ENCODE measurements around the gene TMEM273. TPM values are rescaled to one million over a fixed set of nuclear protein-coding genes. Genes with fewer than 3 reads are reported as not detected.

Gene TMEM273
- total RNA-seq, 1 donor = not detected

GRCh38 chr10:49230004-49230403, 41.8 kb upstream of the TMEM273 start:
- no peaks in the 10 kb centered on the region for H4K20me1 ChIP-seq (ENCODE audit: insufficient read depth, low read length)
- H3K79me2 ChIP-seq (ENCODE audit: insufficient read depth, low read length) = no peaks in the 10 kb centered on the region
- TF ChIP-seq, protein P1, sequence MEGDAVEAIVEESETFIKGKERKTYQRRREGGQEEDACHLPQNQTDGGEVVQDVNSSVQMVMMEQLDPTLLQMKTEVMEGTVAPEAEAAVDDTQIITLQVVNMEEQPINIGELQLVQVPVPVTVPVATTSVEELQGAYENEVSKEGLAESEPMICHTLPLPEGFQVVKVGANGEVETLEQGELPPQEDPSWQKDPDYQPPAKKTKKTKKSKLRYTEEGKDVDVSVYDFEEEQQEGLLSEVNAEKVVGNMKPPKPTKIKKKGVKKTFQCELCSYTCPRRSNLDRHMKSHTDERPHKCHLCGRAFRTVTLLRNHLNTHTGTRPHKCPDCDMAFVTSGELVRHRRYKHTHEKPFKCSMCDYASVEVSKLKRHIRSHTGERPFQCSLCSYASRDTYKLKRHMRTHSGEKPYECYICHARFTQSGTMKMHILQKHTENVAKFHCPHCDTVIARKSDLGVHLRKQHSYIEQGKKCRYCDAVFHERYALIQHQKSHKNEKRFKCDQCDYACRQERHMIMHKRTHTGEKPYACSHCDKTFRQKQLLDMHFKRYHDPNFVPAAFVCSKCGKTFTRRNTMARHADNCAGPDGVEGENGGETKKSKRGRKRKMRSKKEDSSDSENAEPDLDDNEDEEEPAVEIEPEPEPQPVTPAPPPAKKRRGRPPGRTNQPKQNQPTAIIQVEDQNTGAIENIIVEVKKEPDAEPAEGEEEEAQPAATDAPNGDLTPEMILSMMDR (IDR thresholded peaks at IDR 0.05; ENCODE audit: extremely low read depth, low read depth, low read length) = no peak

DNA sequence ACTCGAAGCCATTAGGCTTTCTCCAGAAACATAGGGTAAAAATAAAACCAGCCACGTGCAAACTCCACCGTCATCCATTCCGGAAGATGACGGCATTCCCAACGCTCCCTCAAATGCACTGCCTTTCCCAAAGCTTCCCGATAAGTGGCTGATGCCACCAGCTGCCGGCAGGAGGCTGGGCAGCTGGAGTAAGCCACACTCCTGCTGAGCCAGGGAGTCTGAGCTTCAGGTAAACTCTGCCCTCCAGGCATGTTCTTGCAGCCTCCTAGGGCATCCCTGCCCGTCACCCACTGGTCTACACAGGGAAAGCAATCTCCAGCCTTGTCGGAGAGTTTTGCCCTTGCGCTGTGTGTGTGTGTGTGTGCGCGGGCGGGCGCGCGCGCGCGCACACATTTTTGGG, 40.5 kb upstream of the TMEM273 start:
- Histone ChIP-seq H3K79me2 (ENCODE audit: insufficient read depth, low read length) (no peaks in the 10 kb centered on the region), H3K27me3 (ENCODE audit: insufficient read depth, low read length) (peaks cover 7% of the 10 kb centered on the region), H3K4me2 (ENCODE audit: insufficient read depth, low read length) (no peak overlapping the region), H4K20me1 (ENCODE audit: insufficient read depth, low read length) (no peaks in the 10 kb centered on the region), H3K4me1 (ENCODE audit: insufficient read depth, low read length) (no peaks in the 10 kb centered on the region), H3K27ac (ENCODE audit: low read depth, low read length) (no peak overlapping the region), H3K36me3 (ENCODE audit: insufficient read depth, low read length) (no peaks in the 10 kb centered on the region), H2AFZ (ENCODE audit: low read length) (no peak overlapping the region), H3K9me3 (ENCODE audit: low read depth, low read length) (no peaks in the 10 kb centered on the region), H3K4me3 (ENCODE audit: insufficient read depth, low read length) (no peak overlapping the region)
- DNase-seq (ENCODE audit: insufficient read length, low spot score, missing footprints) = no peak
- TF ChIP-seq, protein P1 (IDR thresholded peaks at IDR 0.05; ENCODE audit: extremely low read depth, low read depth, low read length) = no peak

More at GRCh38 chr10:49230004-49230403, 41.8 kb upstream of the TMEM273 start:
- no peak overlapping the region for H3K27ac ChIP-seq (ENCODE audit: low read depth, low read length)
- H3K4me2 ChIP-seq (ENCODE audit: insufficient read depth, low read length) = no peak overlapping the region
- H3K9me3 ChIP-seq (ENCODE audit: low read depth, low read length) = no peaks in the 10 kb centered on the region
- no peak overlapping the region for H2AFZ ChIP-seq (ENCODE audit: low read length)
- no peaks in the 10 kb centered on the region for H3K4me1 ChIP-seq (ENCODE audit: insufficient read depth, low read length)
- no peaks in the 10 kb centered on the region for H3K36me3 ChIP-seq (ENCODE audit: insufficient read depth, low read length)
- peaks cover 7% of the 10 kb centered on the region for H3K27me3 ChIP-seq (ENCODE audit: insufficient read depth, low read length)
- no peak for DNase-seq (ENCODE audit: insufficient read length, low spot score, missing footprints)
- H3K4me3 ChIP-seq (ENCODE audit: insufficient read depth, low read length) = no peak overlapping the region

- TF ChIP-seq, protein P1 (IDR thresholded peaks at IDR 0.05; ENCODE audit: extremely low read depth, low read depth, low read length) = no peak
- Histone ChIP-seq H3K79me2 (ENCODE audit: insufficient read depth, low read length) (no peaks in the 10 kb centered on the region), H3K27me3 (ENCODE audit: insufficient read depth, low read length) (peaks cover 7% of the 10 kb centered on the region), H3K27ac (ENCODE audit: low read depth, low read length) (no peak overlapping the region), H3K4me1 (ENCODE audit: insufficient read depth, low read length) (no peaks in the 10 kb centered on the region), H2AFZ (ENCODE audit: low read length) (no peak overlapping the region), H3K36me3 (ENCODE audit: insufficient read depth, low read length) (no peaks in the 10 kb centered on the region), H3K4me3 (ENCODE audit: insufficient read depth, low read length) (no peak overlapping the region), H3K4me2 (ENCODE audit: insufficient read depth, low read length) (no peak overlapping the region), H4K20me1 (ENCODE audit: insufficient read depth, low read length) (no peaks in the 10 kb centered on the region), H3K9me3 (ENCODE audit: low read depth, low read length) (no peaks in the 10 kb centered on the region)
- no peak for DNase-seq (ENCODE audit: insufficient read length, low spot score, missing footprints)
Measured at GRCh38 chr10:49227406-49227805, 39.2 kb upstream of the TMEM273 start.

DNA sequence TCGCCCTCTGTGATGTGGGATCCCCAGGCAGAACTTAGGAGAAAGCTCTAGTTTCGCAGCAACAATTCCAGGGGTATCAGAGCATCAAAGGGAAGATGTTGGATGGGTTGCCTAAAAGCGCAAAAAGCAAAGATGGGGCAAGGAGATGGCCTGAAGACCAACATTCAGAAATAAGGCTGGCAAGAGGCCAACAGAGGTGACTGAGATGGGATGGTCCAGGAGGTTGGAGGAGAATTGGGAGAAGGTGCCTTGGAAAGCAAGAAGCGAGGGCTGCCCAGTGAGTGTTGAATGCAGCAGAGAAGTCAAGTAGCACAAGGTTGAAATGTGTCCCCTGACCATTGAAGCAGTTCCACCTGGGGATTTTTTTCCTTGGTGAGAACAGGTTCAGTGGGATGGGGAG, 38.4 kb upstream of the TMEM273 start:
- TF ChIP-seq, protein P1 (IDR thresholded peaks at IDR 0.05; ENCODE audit: extremely low read depth, low read depth, low read length) = no peak
- H3K9me3 ChIP-seq (ENCODE audit: low read depth, low read length) = no peaks in the 10 kb centered on the region
- H3K27me3 ChIP-seq (ENCODE audit: insufficient read depth, low read length) = peaks cover 2% of the 10 kb centered on the region
- H3K36me3 ChIP-seq (ENCODE audit: insufficient read depth, low read length) = no peaks in the 10 kb centered on the region
- no peak overlapping the region for H3K4me2 ChIP-seq (ENCODE audit: insufficient read depth, low read length)
- no peaks in the 10 kb centered on the region for H3K4me1 ChIP-seq (ENCODE audit: insufficient read depth, low read length)
- H3K79me2 ChIP-seq (ENCODE audit: insufficient read depth, low read length) = no peaks in the 10 kb centered on the region
- H3K27ac ChIP-seq (ENCODE audit: low read depth, low read length) = no peak overlapping the region
- H4K20me1 ChIP-seq (ENCODE audit: insufficient read depth, low read length) = no peaks in the 10 kb centered on the region
- H2AFZ ChIP-seq (ENCODE audit: low read length) = no peak overlapping the region
- H3K4me3 ChIP-seq (ENCODE audit: insufficient read depth, low read length) = no peak overlapping the region
- no peak for DNase-seq (ENCODE audit: insufficient read length, low spot score, missing footprints)
